ENCODE results near the gene REEP3. TPM values are rescaled to one million over a fixed set of nuclear protein-coding genes. Genes with fewer than 3 reads are reported as not detected.

The REEP3 gene
- total and polyA plus RNA-seq, 2 experiments from 2014 or later: 43.1 to 73.6 TPM

DNA sequence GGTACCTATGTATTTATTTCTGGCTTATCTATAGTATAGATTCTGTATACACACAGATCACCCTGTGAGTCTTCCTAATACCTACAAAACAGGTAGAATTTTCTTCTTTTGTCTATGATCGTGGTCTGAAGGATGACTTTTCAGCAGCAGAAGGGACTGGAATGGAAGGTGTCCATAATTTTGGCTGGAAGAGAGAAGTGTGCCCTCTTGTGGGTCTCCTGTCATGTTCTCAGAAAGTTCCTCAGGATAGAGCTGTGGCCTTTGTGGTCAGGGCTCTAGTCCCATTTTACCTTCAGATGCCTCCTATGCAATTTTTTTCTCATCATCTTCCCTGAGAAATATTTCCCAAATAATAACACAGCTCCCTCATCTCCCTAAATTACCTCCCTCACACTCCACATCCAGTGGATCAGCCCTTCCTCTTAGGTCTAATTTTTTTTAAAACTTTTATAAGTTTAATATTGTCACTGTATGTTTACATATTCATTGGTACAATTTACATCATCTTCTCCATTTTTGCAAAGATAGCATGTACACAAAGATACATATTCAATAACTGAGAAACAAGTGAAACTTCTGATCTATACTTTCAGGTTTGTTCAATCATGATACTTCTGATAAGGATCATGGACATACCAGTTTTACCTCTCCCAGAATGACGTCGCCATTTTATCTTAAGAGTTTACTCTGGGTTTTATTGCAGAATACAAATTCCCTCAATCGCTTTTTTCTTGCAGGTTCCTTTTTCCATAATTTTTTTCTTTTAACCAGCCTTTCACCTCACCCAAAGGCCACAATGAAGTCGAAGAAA is 112.7 kb downstream of the REEP3 start:
- H4K20me1 ChIP-seq (ENCODE audit: insufficient read depth, poor library complexity, severe bottlenecking): no peaks in the 10 kb centered on the region
- H3K27ac ChIP-seq: no peak overlapping the region
- WGBS (ENCODE audit: low lambda C conversion rate, missing lambda C conversion rate): 56% methylated on average over 5 of the region's 5 CpGs
- H3K36me3 ChIP-seq (replicated peaks; ENCODE audit: insufficient read depth, low read depth): no peaks in the 10 kb centered on the region
- no peaks in the 10 kb centered on the region for H3K27me3 ChIP-seq
- no peak for DNase-seq (ENCODE audit: low spot score)
- no peak overlapping the region for H3K4me2 ChIP-seq
- H2AFZ ChIP-seq: no peak overlapping the region
- H3K4me1 ChIP-seq (ENCODE audit: insufficient read depth): peaks cover 13% of the 10 kb centered on the region
- no peaks in the 10 kb centered on the region for H3K9me3 ChIP-seq (ENCODE audit: low read depth)
- H3K79me2 ChIP-seq: no peaks in the 10 kb centered on the region
- H3K4me3 ChIP-seq: no peak overlapping the region
- no peak for TF ChIP-seq EZH2phosphoT487 (IDR thresholded peaks at IDR 0.05; ENCODE audit: low read depth, severe bottlenecking, unreplicated experiment)
- TF ChIP-seq, protein P1, sequence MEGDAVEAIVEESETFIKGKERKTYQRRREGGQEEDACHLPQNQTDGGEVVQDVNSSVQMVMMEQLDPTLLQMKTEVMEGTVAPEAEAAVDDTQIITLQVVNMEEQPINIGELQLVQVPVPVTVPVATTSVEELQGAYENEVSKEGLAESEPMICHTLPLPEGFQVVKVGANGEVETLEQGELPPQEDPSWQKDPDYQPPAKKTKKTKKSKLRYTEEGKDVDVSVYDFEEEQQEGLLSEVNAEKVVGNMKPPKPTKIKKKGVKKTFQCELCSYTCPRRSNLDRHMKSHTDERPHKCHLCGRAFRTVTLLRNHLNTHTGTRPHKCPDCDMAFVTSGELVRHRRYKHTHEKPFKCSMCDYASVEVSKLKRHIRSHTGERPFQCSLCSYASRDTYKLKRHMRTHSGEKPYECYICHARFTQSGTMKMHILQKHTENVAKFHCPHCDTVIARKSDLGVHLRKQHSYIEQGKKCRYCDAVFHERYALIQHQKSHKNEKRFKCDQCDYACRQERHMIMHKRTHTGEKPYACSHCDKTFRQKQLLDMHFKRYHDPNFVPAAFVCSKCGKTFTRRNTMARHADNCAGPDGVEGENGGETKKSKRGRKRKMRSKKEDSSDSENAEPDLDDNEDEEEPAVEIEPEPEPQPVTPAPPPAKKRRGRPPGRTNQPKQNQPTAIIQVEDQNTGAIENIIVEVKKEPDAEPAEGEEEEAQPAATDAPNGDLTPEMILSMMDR (IDR thresholded peaks at IDR 0.05; ENCODE audit: poor library complexity): peak; percentile 40
- TF ChIP-seq EZH2 (IDR thresholded peaks at IDR 0.05; ENCODE audit: borderline replicate concordance): no peak
- H3K9me2 ChIP-seq (replicated peaks; ENCODE audit: insufficient read depth): no peaks in the 10 kb centered on the region

DNA sequence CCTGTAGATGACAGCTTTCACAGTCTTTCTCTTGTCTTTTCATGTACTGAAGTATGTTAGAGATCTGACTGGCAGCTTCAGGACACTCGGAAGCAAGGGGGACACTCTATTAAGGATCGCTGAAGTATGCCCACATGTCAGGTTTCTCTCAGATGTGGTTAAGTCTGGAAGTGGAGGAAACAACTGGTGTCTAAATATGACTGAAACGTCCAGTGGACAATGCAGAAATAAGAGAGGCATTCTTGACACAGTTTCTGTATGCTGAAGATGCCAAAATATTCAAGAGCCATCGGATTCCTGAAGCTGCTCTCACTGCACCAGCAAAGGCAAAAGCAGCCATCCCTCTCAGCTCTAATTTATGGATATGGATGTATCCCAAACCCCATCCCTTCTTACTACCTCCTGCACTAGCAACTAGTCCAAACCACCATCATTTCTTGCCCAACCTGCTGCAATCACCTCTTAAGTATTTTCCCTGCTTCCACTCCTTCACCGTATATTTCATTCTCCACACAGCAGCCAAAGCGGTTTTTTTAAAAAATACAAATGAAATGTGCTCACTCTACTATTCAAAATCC is 113.4 kb downstream of the REEP3 start:
- no peaks in the 10 kb centered on the region for H3K9me2 ChIP-seq (replicated peaks; ENCODE audit: insufficient read depth)

DNA sequence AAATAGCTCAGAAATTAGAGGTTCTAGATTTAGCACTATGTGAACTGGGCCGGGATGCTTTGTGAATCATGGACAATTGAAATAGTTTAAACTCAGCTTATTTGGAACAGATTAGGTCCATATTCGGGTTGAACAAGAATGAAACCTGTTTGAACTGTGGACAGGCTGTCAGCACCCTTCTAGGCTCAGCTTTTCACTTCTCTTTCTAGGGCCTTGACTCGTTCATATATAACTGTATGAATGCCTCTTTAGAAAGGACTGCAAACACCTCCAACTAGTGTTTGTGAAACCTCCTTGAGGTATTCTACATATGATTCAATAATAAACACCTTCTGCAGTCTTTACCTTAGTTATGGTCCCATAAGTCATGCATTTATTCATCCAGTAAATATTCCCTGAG is 115.6 kb downstream of the REEP3 start:
- H3K9me2 ChIP-seq (replicated peaks; ENCODE audit: insufficient read depth): no peaks in the 10 kb centered on the region
- DNase-seq (ENCODE audit: low spot score): no peak
- no peak overlapping the region for H3K4me2 ChIP-seq
- H3K79me2 ChIP-seq: no peaks in the 10 kb centered on the region
- H3K27ac ChIP-seq: no peak overlapping the region
- TF ChIP-seq, protein P1 (IDR thresholded peaks at IDR 0.05; ENCODE audit: poor library complexity): no peak
- TF ChIP-seq EZH2 (IDR thresholded peaks at IDR 0.05; ENCODE audit: borderline replicate concordance) (no peak), EZH2phosphoT487 (IDR thresholded peaks at IDR 0.05; ENCODE audit: low read depth, severe bottlenecking, unreplicated experiment) (no peak)
- H4K20me1 ChIP-seq (ENCODE audit: insufficient read depth, poor library complexity, severe bottlenecking): no peaks in the 10 kb centered on the region
- H2AFZ ChIP-seq: no peak overlapping the region
- H3K36me3 ChIP-seq (replicated peaks; ENCODE audit: insufficient read depth, low read depth): no peaks in the 10 kb centered on the region
- H3K9me3 ChIP-seq (ENCODE audit: low read depth): no peaks in the 10 kb centered on the region
- no peak overlapping the region for H3K4me3 ChIP-seq
- 58% methylated on average over 3 of the region's 3 CpGs for WGBS (ENCODE audit: low lambda C conversion rate, missing lambda C conversion rate)
- H3K27me3 ChIP-seq: no peaks in the 10 kb centered on the region
- H3K4me1 ChIP-seq (ENCODE audit: insufficient read depth): peaks cover 6% of the 10 kb centered on the region

More for the DNA sequence above, 113.4 kb downstream of the REEP3 start:
- no peak overlapping the region for H3K4me3 ChIP-seq
- H3K27ac ChIP-seq: no peak overlapping the region
- H3K4me1 ChIP-seq (ENCODE audit: insufficient read depth): peaks cover 13% of the 10 kb centered on the region
- H3K36me3 ChIP-seq (replicated peaks; ENCODE audit: insufficient read depth, low read depth): no peaks in the 10 kb centered on the region
- no peak overlapping the region for H2AFZ ChIP-seq
- no peaks in the 10 kb centered on the region for H3K27me3 ChIP-seq
- DNase-seq (ENCODE audit: low spot score): no peak
- no peak for TF ChIP-seq EZH2 (IDR thresholded peaks at IDR 0.05; ENCODE audit: borderline replicate concordance)
- TF ChIP-seq, protein P1 (IDR thresholded peaks at IDR 0.05; ENCODE audit: poor library complexity): no peak
- no peak for TF ChIP-seq EZH2phosphoT487 (IDR thresholded peaks at IDR 0.05; ENCODE audit: low read depth, severe bottlenecking, unreplicated experiment)
- H3K79me2 ChIP-seq: no peaks in the 10 kb centered on the region
- WGBS (ENCODE audit: low lambda C conversion rate, missing lambda C conversion rate): 92% methylated on average over 6 of the region's 6 CpGs
- no peaks in the 10 kb centered on the region for H3K9me3 ChIP-seq (ENCODE audit: low read depth)
- H3K4me2 ChIP-seq: no peak overlapping the region
- H4K20me1 ChIP-seq (ENCODE audit: insufficient read depth, poor library complexity, severe bottlenecking): no peaks in the 10 kb centered on the region
